GM11168 (cell line): ENCODE measurements around the gene ZMIZ2.
"Not testable (repeated sequence)": the region's sequence is repeated elsewhere in the genome, so short reads cannot be mapped to it uniquely, and the experiment has no call there.

Experiments used
- in situ Hi-C: fragments of 300-500 bp; cut with MboI; formaldehyde crosslinking; loops from one replicate; pipeline ENCODE4 v1.12.0; 2022; ENCODE audit warnings: low sequenced_read_pairs; ENCODE audit not compliant: unreplicated experiment

Gene ZMIZ2

GRCh38 chr7:44767912-44768627 lies 19.4 kb downstream of the ZMIZ2 start:
- in situ Hi-C loops = loop anchor here (25.0 kb wide), 1 partner anchor 181 kb away; the partner anchor contains the start of gene TMED4

DNA sequence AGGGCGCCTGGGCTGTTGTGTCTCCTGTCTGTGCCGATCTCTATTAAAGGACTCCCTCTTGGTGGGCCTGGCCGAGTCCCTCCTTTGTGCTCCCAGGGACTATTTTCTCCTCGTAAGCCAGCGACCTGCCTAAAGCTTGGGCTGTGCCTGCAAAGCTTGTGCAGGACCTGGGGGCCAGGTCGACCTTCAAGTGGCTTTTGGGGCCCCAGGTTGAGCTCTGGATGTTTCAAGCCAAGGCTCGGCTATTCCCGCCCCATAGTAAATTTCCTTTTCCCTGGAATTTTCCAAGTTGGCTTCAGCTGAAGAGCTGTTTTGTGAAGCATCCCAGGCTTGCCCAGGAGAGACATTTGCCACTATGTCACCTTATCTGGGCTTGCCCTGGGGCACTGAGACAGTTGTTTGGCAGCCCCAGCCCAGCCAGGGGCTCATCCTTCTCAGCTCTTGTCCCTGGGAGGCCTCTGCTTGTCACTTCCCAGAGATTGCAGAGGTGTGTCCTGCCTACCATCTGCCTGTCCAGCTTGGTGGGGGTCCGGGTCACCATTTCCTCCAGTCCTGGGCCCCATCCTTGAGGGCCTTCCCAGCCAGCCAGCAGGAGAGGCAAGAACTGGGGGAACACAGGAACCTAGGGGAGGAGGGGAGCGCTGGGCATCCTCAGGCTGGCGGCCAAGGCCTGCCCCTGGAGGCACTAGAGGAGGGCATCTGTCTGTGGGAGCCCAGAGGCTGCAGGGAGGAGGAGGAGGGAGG lies 20.2 kb downstream of the ZMIZ2 start:
- in situ Hi-C loops = loop anchor here (25.0 kb wide), 1 partner anchor 181 kb away; the partner anchor contains the start of gene TMED4

GRCh38 chr7:44769376-44769775 lies 20.7 kb downstream of the ZMIZ2 start:
- in situ Hi-C loops = loop anchor here (25.0 kb wide), 1 partner anchor 182 kb away; the partner anchor contains the start of gene TMED4

GRCh38 chr7:44769776-44770294 lies 21.2 kb downstream of the ZMIZ2 start:
- in situ Hi-C loops = loop anchor here (25.0 kb wide), 1 partner anchor 183 kb away; the partner anchor contains the start of gene TMED4

DNA sequence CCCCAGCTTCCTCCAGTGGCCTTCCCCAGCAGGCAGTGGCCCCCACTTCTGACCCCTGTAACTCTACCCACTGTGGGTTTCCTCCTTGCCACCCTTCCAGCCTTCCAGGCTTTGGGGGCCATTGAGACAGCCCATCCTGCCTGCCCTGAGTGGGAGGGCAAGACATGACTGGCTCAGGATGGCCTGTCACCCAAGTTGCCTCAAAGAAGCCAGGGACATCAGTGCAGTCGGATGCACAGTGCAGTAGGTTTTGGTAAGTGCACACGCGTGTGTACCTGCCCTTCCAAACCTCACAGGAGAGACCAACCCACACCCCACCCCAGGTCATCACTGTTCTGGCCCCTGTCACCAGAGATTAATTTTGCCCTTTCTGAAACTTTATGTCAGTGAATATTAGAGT lies 22.7 kb downstream of the ZMIZ2 start:
- in situ Hi-C loops = loop anchor here (25.0 kb wide), 1 partner anchor 184 kb away; the partner anchor contains the start of gene TMED4

GRCh38 chr7:44772440-44772839 lies 23.8 kb downstream of the ZMIZ2 start:
- in situ Hi-C loops = loop anchor here (25.0 kb wide), 1 partner anchor 185 kb away; the partner anchor contains the start of gene TMED4

DNA sequence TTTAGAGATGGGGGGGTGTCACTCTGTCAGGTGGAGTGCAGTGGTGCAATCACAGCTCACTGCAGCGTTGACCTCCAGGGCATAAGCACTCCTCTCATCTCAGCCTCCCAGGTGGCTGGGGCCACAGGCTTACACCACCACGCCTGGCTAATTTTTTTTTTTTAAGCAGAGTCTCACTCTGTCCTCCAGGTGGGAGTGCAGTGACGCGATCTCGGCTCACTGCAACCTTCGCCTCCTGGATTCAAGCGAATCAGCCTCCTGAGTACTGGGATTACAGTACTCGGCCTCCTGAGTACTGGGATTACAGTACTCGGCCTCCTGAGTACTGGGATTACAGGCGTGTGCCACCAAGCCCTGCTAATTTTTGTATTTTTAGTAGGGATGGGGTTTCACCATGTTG lies 24.2 kb downstream of the ZMIZ2 start:
- in situ Hi-C loops = loop anchor here (25.0 kb wide), 1 partner anchor 186 kb away; the partner anchor contains the start of gene TMED4

DNA sequence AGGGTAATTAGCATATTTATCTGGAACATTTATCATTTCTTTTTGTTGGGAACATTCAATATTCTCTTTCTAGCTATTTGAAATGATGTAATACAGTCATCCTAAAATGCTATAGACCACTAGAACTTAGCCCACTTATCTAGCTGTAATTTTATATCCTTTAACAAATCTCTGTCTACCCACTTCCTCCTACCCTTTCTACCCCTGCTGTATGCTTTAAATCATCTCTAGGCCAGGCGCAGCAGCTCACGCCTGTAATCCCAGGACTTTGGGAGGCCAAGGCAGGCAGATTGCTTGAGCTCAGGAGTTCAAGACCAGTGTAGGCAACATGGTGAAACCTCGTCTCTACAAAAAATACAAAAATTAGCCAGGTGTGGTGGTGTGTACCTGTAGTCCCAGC lies 25.8 kb downstream of the ZMIZ2 start:
- in situ Hi-C loops = loop anchor here (25.0 kb wide), 1 partner anchor 187 kb away; the partner anchor contains the start of gene TMED4

- in situ Hi-C loops = no loop called here
Observed at GRCh38 chr7:44775383-44776107, 26.9 kb downstream of the ZMIZ2 start.

DNA sequence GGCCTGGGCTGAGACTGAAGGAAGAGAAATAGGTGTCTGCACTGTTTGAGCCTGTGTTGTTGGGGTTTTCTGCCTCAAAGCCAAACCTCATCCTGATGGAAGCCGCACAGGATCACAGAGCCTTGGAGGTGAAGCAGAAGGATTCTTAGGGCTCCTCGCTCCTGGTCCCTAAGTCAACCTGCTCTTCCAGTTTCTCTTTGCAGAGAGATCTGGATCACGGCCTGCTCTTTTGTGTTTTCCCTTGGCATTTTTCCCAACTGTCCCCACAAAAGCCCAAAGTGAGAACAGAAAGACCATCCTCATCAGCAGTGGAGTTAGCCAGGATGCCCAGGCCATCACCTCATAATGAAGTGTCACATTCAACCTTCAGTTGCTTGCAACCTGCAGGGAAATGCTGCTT lies 27.6 kb downstream of the ZMIZ2 start:
- in situ Hi-C loops = no loop called here

GRCh38 chr7:44782460-44782859 lies 33.8 kb downstream of the ZMIZ2 start:
- in situ Hi-C loops = no loop called here

DNA sequence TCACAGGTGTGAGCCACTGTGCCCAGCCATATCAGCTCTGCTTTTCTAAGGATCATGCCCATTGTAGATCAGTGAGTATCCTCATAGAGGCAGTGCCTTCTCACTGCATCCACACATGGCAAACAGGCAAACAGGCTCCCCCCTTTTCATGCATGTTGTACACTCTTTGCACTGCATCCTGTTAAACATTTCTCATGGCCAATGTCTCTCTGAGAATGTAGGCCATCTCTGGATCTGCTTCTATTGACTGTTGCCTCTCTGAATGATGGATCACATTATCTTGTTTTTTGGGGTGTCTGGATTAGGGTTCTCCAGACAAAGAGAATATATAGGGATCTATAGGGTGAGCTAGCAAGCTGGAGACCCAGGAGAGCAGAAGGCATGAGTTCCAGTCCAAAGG lies 34.8 kb downstream of the ZMIZ2 start:
- in situ Hi-C loops = no loop called here

GRCh38 chr7:44784364-44784763 lies 35.7 kb downstream of the ZMIZ2 start:
- in situ Hi-C loops = no loop called here

GRCh38 chr7:44785218-44785617 lies 36.6 kb downstream of the ZMIZ2 start:
- in situ Hi-C loops = not testable (repeated sequence)

GRCh38 chr7:44787041-44787440 lies 38.4 kb downstream of the ZMIZ2 start:
- in situ Hi-C loops = no loop called here

DNA sequence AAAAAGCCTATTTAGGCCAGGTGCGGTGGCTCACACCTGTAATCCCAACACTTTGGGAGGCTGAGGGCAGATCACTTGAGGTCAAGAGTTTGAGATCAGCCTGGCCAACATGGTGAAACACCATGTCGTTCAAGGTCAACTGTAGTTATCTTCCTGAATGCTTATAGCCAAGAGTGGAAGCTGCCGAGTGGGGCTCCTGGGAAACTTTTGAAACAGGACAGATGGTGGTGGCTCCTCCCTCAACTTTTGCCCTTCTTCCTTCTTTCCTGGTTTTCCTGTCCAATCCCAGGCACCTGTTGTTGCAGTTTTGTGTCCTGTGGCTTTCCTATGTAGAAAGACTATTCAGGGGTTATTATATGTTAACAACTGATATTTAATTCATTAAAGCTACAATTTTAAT lies 39.1 kb downstream of the ZMIZ2 start:
- in situ Hi-C loops = no loop called here

DNA sequence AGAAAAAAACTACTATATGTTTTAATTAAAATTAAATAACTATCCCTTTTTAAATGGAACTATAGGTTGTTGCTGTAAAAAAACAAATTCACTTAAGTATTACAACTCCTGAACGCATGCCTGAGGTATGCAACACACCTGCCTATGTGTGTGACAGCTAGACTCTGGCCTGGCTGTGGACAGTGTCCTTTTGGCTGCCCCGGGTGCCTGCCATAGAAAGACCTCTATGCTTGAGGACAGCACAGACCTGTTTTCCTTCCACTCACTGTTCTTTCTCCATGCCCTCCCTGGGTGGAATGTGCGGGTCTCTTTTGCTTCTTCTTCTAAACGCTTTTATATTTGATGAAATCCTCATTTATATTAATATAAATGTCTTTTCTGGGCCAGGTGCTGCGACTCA lies 41.3 kb downstream of the ZMIZ2 start:
- in situ Hi-C loops = no loop called here

DNA sequence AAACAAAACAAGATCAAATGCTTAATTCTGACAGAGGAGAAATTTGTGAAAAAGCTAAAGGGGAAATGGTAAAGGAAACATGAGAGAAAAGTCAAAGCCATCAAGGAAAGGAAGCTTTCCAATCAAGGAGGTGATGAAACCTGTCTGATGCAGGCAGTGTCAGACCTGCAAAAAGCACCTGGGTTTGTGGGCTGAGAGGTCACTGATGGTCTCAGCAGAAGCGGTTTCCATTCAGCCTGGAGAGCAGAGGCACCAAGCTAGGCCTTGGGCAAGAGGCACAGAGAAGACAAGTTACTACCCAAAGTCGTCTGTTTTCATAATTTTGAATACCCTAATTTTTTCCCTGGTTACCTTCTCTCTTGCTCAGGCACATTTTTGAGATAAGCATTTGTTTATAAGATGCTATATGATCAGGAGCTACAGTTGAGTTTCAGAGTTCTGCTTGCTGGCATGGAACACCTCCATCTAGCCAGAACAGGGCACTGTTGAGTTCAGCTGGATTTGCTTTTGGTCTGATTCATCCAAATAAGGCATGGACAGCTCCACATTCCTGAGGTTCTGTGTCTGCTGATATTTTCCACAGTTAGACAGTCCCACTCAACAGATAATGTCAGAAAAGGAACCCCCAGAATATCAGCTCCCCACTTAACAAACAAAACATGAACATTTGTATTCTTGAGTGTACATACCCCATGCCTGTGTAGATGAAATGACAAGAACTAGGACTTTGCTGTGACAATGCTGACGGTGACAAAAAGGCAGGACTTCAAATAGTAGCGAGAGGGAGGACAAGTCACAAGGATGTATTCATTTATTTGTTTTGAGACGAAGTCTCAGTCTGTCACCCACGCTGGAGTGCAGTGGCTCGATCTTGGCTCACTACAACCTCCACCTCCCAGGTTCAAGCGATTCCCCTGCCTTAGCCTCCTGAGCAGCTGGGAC lies 42.9 kb downstream of the ZMIZ2 start:
- in situ Hi-C loops = no loop called here

DNA sequence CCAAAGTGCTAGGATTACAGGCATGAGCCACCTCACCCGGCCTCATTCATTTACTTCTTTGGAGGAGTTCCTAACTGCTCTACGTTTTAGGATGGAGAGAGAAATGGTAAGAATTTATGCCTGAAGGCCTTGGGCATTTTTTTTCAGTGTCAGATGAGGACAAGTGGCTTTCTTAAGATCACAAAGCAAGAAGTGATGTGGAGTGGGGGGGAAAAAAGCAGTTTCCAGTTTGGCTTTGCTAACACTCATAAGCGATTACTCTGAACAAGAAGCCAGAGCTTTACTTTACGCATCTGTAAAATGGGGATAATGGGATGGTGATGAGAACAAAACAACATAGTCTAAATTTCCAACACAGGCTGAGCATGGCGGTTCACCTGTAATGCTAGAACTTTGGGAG lies 45.3 kb downstream of the ZMIZ2 start:
- in situ Hi-C loops = no loop called here
